Esophagus muscularis mucosa (tissue), 4 donors: ENCODE data around the gene ISOC1.

Experiments used
- CTCF ChIP-seq, 3 experiments: fragments of 200-600 bp in 2 of 3; fragments of 450-650 bp in 1 of 3; sonication (generic) in 2 of 3; IDR thresholded peaks; one replicate each; pipeline ENCODE4 v1.5.1; 2017 to 2019; ENCODE audit warnings: antibody characterized with exemption in 3 of 3, mild to moderate bottlenecking in 2 of 3, moderate library complexity in 1 of 3
- EP300 ChIP-seq: sonication (generic); formaldehyde crosslinking; IDR thresholded peaks from one replicate; pipeline ENCODE4 v1.6.1; 2017; ENCODE audit warnings: antibody characterized with exemption
- POLR2A ChIP-seq: fragments of 450-650 bp; IDR thresholded peaks from one replicate; pipeline ENCODE4 v1.6.1; 2017; ENCODE audit warnings: antibody characterized with exemption, moderate library complexity, mild to moderate bottlenecking, low read depth

DNA sequence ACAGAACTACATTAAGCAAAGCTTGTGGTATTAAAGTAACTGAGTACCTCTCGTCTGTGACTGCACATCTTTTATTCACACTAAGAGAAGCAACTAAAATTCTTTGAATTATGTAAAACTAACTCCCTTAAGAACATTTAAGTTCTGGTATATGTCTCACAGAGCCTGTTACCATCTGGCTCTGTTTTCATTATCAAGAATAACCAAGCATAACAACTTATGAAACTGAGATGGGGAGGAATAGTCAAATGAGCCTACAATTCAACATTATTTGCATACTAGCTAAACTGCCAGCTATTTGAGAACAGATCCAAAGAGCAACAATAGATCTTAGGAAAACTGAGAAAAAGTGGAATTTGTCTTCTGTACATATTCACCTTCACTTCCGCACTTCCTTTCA is 25.3 kb upstream of the ISOC1 start:
- TF ChIP-seq CTCF (IDR thresholded peaks at IDR 0.05): no peak
- no peak for TF ChIP-seq POLR2A
- no peak for TF ChIP-seq EP300
